GM12865 (cell line): ENCODE measurements around the gene ARHGAP24.
"Not testable (repeated sequence)": the region's sequence is repeated elsewhere in the genome, so short reads cannot be mapped to it uniquely, and the experiment has no call there.

Source experiments
- DNase-seq: peaks from one replicate; pipeline ENCODE4 v3.0.0; 2010; ENCODE audit warnings: low read depth
- H3K4me3 ChIP-seq: 2 replicates; pipeline ENCODE4 v1.5.1; 2011; ENCODE audit warnings: mild to moderate bottlenecking, low read depth, low read length, control low read depth
- CTCF ChIP-seq: IDR thresholded peaks from 2 replicates; pipeline ENCODE4 v1.5.1; 2011; ENCODE audit warnings: low read length, control low read depth, low read depth, inconsistent platforms; ENCODE audit not compliant: insufficient read depth; ENCODE audit errors: missing control alignments

ARHGAP24 gene

GRCh38 chr4:85884251-85884650 is 409.3 kb downstream of the ARHGAP24 start:
- DNase-seq = no peak
- no peak for TF ChIP-seq CTCF
- no peak overlapping the region for H3K4me3 ChIP-seq

DNA sequence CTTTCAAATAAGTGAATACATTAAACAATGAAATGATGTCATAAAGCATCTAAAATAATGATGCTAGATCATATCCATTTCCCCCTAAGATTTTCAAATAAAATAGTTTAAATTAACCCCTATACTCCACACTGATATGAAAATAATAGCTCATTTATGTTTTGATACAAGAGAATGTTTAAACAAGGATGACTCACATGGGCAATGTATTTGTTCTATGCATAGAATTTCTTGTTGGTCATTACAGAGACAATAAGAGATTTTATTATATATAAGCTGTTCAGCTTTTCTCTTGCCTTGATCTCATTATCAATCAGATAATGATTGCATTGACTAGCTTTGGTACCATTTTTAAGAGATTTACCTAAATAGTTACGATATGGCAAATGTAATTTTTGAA is 411.7 kb downstream of the ARHGAP24 start:
- no peak for DNase-seq
- TF ChIP-seq CTCF = no peak
- no peak overlapping the region for H3K4me3 ChIP-seq

- DNase-seq = no peak
- no peak for TF ChIP-seq CTCF
Measured at GRCh38 chr4:85889314-85889713, 414.4 kb downstream of the ARHGAP24 start.

DNA sequence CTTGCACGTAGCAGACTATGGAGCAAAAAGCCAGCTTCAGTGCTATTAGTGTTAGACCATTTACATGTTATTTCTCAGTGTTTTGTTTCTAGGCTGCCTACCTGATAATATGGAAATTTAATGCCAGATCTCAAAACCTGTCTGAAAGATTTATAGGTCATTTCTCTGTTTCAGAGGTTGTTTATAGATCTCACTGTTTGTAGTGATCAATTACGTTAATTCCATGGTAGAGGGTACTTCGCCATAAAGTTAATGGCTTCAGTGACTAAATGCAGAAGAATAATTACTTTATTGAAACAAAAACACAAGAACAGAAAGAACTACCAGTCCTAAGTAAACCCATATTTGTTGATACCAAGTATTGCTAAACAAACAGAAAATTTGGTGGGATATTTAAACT is 420.8 kb downstream of the ARHGAP24 start:
- no peak for TF ChIP-seq CTCF
- no peak overlapping the region for H3K4me3 ChIP-seq
- DNase-seq = no peak

More at GRCh38 chr4:85889314-85889713, 414.4 kb downstream of the ARHGAP24 start:
- no peak overlapping the region for H3K4me3 ChIP-seq

DNA sequence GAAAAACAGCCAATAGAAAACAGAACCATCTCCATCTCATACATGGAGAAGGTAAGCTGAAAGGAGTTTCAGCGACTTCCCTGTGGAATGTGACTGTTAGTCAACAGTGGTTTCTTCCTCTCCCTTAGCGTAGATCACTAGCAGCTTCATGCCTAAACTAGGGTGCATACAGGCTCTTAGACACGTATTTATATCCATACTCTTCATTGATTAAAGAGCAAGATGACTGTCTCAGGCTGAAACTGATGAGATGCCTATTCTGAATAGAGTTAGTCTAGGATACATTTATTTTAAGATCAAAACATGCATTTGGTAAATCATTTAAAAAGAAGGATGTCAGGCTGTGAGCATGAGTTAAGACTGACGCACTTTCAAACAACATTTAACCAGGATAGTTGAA is 423.3 kb downstream of the ARHGAP24 start:
- no peak overlapping the region for H3K4me3 ChIP-seq
- DNase-seq = no peak
- TF ChIP-seq CTCF = no peak

GRCh38 chr4:85901500-85901899 is 426.6 kb downstream of the ARHGAP24 start:
- no peak overlapping the region for H3K4me3 ChIP-seq
- no peak for TF ChIP-seq CTCF
- DNase-seq = no peak

DNA sequence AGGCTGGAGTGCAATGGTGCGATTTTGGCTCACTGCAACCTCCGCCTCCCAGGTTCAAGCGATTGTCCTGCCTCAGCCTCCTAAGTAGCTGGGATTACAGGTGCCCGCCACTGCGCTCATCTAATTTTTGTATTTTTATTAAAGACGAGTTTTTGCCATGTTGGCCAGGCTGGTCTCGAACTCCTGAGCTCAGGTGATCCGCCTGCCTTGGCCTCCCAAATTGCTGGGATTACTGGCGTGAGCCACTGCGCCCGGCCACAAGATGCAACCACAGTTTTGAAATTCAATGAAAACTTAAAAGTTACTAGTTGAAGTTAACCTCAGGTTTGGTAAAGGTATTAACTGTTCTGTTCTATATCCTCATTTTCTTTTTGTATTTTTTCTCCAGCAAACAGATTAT is 427.7 kb downstream of the ARHGAP24 start:
- not testable (repeated sequence) for DNase-seq, H3K4me3 ChIP-seq
